ENCODE results near the gene SPRED1. TPM values are rescaled to one million over a fixed set of nuclear protein-coding genes. Genes with fewer than 3 reads are reported as not detected.

Gene SPRED1
- total RNA-seq, 2 experiments from 2014 or later: 7.5 to 21.1 TPM

GRCh38 chr15:38226608-38227266 is 25.9 kb upstream of the SPRED1 start:
- no peaks in the 10 kb centered on the region for H4K20me1 ChIP-seq (ENCODE audit: insufficient read depth, low read length)

GRCh38 chr15:38227941-38228340 is 24.7 kb upstream of the SPRED1 start:
- no peak overlapping the region for H3K4me3 ChIP-seq (ENCODE audit: low read depth, low read length, poor library complexity, severe bottlenecking)
- ChIA-PET CTCF (ENCODE audit: unreplicated experiment) (no interaction called here), POLR2A (interaction anchor here (0.7 to 1.6 kb wide), 6 partner anchors 10 to 1827 kb away, joined by 3 to 11 read pairs (median 4); no protein-coding TSS in a partner anchor)
- DNase-seq (ENCODE audit: low spot score): no peak
- no peak for TF ChIP-seq EZH2phosphoT487 (IDR thresholded peaks at IDR 0.05; ENCODE audit: borderline replicate concordance, low read depth, low read length)
- TF ChIP-seq, protein P1, sequence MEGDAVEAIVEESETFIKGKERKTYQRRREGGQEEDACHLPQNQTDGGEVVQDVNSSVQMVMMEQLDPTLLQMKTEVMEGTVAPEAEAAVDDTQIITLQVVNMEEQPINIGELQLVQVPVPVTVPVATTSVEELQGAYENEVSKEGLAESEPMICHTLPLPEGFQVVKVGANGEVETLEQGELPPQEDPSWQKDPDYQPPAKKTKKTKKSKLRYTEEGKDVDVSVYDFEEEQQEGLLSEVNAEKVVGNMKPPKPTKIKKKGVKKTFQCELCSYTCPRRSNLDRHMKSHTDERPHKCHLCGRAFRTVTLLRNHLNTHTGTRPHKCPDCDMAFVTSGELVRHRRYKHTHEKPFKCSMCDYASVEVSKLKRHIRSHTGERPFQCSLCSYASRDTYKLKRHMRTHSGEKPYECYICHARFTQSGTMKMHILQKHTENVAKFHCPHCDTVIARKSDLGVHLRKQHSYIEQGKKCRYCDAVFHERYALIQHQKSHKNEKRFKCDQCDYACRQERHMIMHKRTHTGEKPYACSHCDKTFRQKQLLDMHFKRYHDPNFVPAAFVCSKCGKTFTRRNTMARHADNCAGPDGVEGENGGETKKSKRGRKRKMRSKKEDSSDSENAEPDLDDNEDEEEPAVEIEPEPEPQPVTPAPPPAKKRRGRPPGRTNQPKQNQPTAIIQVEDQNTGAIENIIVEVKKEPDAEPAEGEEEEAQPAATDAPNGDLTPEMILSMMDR (conservative IDR thresholded peaks at IDR 0.05; ENCODE audit: low read length): no peak
- no peaks in the 10 kb centered on the region for H3K9me2 ChIP-seq (ENCODE audit: insufficient read depth, low read length)
- H3K9me3 ChIP-seq (ENCODE audit: low read length): no peaks in the 10 kb centered on the region
- H3K4me1 ChIP-seq (ENCODE audit: insufficient read depth, low read length, poor library complexity, severe bottlenecking): peaks cover 11% of the 10 kb centered on the region
- no peaks in the 10 kb centered on the region for H3K36me3 ChIP-seq (ENCODE audit: insufficient read depth, low read length)
- no peaks in the 10 kb centered on the region for H4K20me1 ChIP-seq (ENCODE audit: insufficient read depth, low read length)
- intact Hi-C loops (cut with micrococcal nuclease; ENCODE audit: unreplicated experiment): no loop called here
- no peak overlapping the region for H2AFZ ChIP-seq (ENCODE audit: low read length)
- no TSS peak for BruUV-seq (replicated peaks)
- no peak overlapping the region for H3K27ac ChIP-seq (ENCODE audit: low read depth, low read length, poor library complexity, severe bottlenecking)
- H3K79me2 ChIP-seq (ENCODE audit: insufficient read depth, low read depth, low read length): no peaks in the 10 kb centered on the region
- no peak overlapping the region for H3K4me2 ChIP-seq (ENCODE audit: low read length)

More at GRCh38 chr15:38226608-38227266, 25.9 kb upstream of the SPRED1 start:
- Histone ChIP-seq H3K4me1 (ENCODE audit: insufficient read depth, low read length, poor library complexity, severe bottlenecking) (peaks cover 11% of the 10 kb centered on the region), H3K4me2 (ENCODE audit: low read length) (no peak overlapping the region), H3K27ac (ENCODE audit: low read depth, low read length, poor library complexity, severe bottlenecking) (no peak overlapping the region), H3K36me3 (ENCODE audit: insufficient read depth, low read length) (no peaks in the 10 kb centered on the region), H3K79me2 (ENCODE audit: insufficient read depth, low read depth, low read length) (no peaks in the 10 kb centered on the region), H3K4me3 (ENCODE audit: low read depth, low read length, poor library complexity, severe bottlenecking) (no peak overlapping the region), H3K9me3 (ENCODE audit: low read length) (no peaks in the 10 kb centered on the region), H2AFZ (ENCODE audit: low read length) (no peak overlapping the region), H3K9me2 (ENCODE audit: insufficient read depth, low read length) (no peaks in the 10 kb centered on the region)
- no peak for TF ChIP-seq EZH2phosphoT487 (IDR thresholded peaks at IDR 0.05; ENCODE audit: borderline replicate concordance, low read depth, low read length)
- TF ChIP-seq, protein P1 (conservative IDR thresholded peaks at IDR 0.05; ENCODE audit: low read length): no peak
- BruUV-seq (replicated peaks): no TSS peak
- POLR2A ChIA-PET: interaction anchor here (0.6 to 1.4 kb wide), 3 partner anchors 8 to 150 kb away, joined by 3 to 11 read pairs (median 3); no protein-coding TSS in a partner anchor
- CTCF ChIA-PET (ENCODE audit: unreplicated experiment): no interaction called here
- DNase-seq (ENCODE audit: low spot score): no peak
- intact Hi-C loops (cut with micrococcal nuclease; ENCODE audit: unreplicated experiment): no loop called here

DNA sequence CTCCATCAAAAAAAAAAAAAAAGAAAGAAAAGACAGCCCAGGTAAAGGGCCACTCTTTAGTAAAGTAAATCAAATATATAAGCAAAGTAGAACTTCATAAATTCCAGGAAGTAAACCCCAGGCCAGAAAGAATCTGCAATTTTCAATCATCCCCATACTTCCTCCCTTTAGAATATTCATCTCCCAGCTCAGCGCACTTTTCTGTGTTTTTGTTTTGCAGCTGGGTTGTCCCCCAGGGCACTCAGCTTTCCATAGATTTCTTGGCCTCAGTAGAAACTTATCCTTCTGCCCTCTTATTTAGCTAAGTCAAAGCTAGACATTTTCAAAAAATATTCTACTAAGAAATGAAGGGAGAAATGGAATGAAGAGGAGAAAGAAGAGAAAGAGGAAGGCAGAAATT is 24.0 kb upstream of the SPRED1 start:
- Histone ChIP-seq H3K79me2 (ENCODE audit: insufficient read depth, low read depth, low read length) (no peaks in the 10 kb centered on the region), H3K9me3 (ENCODE audit: low read length) (no peaks in the 10 kb centered on the region), H3K4me1 (ENCODE audit: insufficient read depth, low read length, poor library complexity, severe bottlenecking) (peaks cover 11% of the 10 kb centered on the region), H2AFZ (ENCODE audit: low read length) (peak overlapping the region; percentile 66), H4K20me1 (ENCODE audit: insufficient read depth, low read length) (no peaks in the 10 kb centered on the region), H3K27ac (ENCODE audit: low read depth, low read length, poor library complexity, severe bottlenecking) (no peak overlapping the region), H3K4me2 (ENCODE audit: low read length) (no peak overlapping the region), H3K4me3 (ENCODE audit: low read depth, low read length, poor library complexity, severe bottlenecking) (no peak overlapping the region), H3K36me3 (ENCODE audit: insufficient read depth, low read length) (no peaks in the 10 kb centered on the region), H3K9me2 (ENCODE audit: insufficient read depth, low read length) (no peaks in the 10 kb centered on the region)
- no TSS peak for BruUV-seq (replicated peaks)
- intact Hi-C loops (cut with micrococcal nuclease; ENCODE audit: unreplicated experiment): no loop called here
- TF ChIP-seq, protein P1 (conservative IDR thresholded peaks at IDR 0.05; ENCODE audit: low read length): no peak
- TF ChIP-seq EZH2phosphoT487 (IDR thresholded peaks at IDR 0.05; ENCODE audit: borderline replicate concordance, low read depth, low read length): no peak
- ChIA-PET POLR2A (interaction anchor here (0.7 to 1.6 kb wide), 7 partner anchors 17 to 1826 kb away, joined by 3 to 5 read pairs (median 4); no protein-coding TSS in a partner anchor), CTCF (ENCODE audit: unreplicated experiment) (no interaction called here)
- no peak for DNase-seq (ENCODE audit: low spot score)

Measured in OCI-LY7 (cell line).